ENCODE data around the gene DUS2. TPM values are rescaled to one million over a fixed set of nuclear protein-coding genes. Genes with fewer than 3 reads are reported as not detected.
A peak's percentile ranks its signal among the peaks of the same experiment; 100 is the strongest.

The DUS2 gene
- total and polyA plus RNA-seq, 2 of the 8 experiments (the other 6 are each of a cell fraction or from before 2014, with no cell fraction given): 17.2 to 27.0 TPM

DNA sequence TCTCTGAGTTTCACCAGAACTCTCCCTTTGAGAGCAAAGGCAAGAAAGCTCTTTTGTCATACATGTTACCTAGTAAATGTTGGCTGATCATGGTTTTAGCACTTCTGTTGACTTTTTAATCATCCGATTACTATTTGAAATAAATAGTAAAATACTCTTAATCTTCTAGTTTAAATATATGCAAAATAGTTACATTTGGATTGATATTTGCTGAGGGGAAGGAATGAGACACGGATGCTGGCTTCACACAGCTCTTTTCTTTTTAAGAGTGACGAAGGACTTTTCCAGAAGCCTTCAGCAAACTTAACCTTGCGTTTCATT lies 71.5 kb downstream of the DUS2 start:
- H3K9ac ChIP-seq (replicated peaks in 1 of 4; ENCODE audit: extremely low read depth in 1 of 4, low read depth in 3 of 4, low read length in 3 of 4): no peak overlapping the region; a peak in 1 of 7 replicates
- H3K14ac ChIP-seq (ENCODE audit: insufficient read length): no peak overlapping the region
- no peaks in the 10 kb centered on the region for H3K36me3 ChIP-seq (ENCODE audit: control insufficient read depth in 2 of 4, insufficient read depth in 4 of 4, low read length in 3 of 4)
- peaks cover 0 to 96% of the 10 kb centered on the region in 2 experiments; a peak in 3 of 4 replicates for H3K79me2 ChIP-seq (ENCODE audit: control insufficient read depth in 1 of 2, insufficient read depth in 2 of 2, low read length in 2 of 2)
- no peak overlapping the region for H2BK20ac ChIP-seq (ENCODE audit: low read length)
- H3K79me1 ChIP-seq (ENCODE audit: low read depth, low read length): peaks cover under 1% of the 10 kb centered on the region; the same call in 1 of the 2 replicates
- peak overlapping the region in 1 of 2 experiments; percentile 61; a peak in 2 of 4 replicates for H3K4me2 ChIP-seq (ENCODE audit: insufficient read depth in 1 of 2, low read depth in 2 of 2, low read length in 2 of 2)
- no peak overlapping the region for H4K5ac ChIP-seq (ENCODE audit: insufficient read length, low read depth, low read length)
- H2BK5ac ChIP-seq (ENCODE audit: low read depth, low read length): no peak overlapping the region
- peaks cover 2 to 12% (median 3%) of the 10 kb centered on the region in 4 experiments; a peak in 5 of 7 replicates for H3K4me1 ChIP-seq (replicated peaks in 1 of 4; ENCODE audit: control insufficient read depth in 3 of 4, insufficient read depth in 4 of 4, low read length in 3 of 4)
- no peak overlapping the region for H3K18ac ChIP-seq (ENCODE audit: extremely low read depth, low read length)
- CTCF ChIA-PET (ENCODE audit: partially characterized antibody): interaction anchor here (0.8 to 5.7 kb wide), 28 partner anchors 11 to 250 kb away, joined by 3 to 68 read pairs (median 6); partner anchors contain the start of genes ESRP2, NFATC3 and SLC7A6
- no peak overlapping the region for H2AFZ ChIP-seq (ENCODE audit: low read length)
- no peaks in the 10 kb centered on the region for H3K9me3 ChIP-seq (ENCODE audit: insufficient read depth in 2 of 2, low read depth in 1 of 2, low read length in 1 of 2)
- no peak overlapping the region for H2AK5ac ChIP-seq (ENCODE audit: low read depth, low read length)
- H3K23me2 ChIP-seq (ENCODE audit: low read depth, low read length): no peaks in the 10 kb centered on the region
- 80% methylated on average over 4 of the region's 4 CpGs; no CpG with 5 or more reads in 1 of the 2 experiments for WGBS, 2 experiments (ENCODE audit: extremely low coverage in 1 of 2, insufficient coverage in 1 of 2, insufficient read length in 1 of 2, insufficient replicate concordance in 2 of 2, low coverage in 1 of 2, low lambda C conversion rate in 2 of 2, missing lambda C conversion rate in 1 of 2)
- no peak overlapping the region for H2BK15ac ChIP-seq (ENCODE audit: low read length)
- H4K91ac ChIP-seq (replicated peaks; ENCODE audit: insufficient read length, low read length): no peak overlapping the region
- no peak overlapping the region for H3K56ac ChIP-seq (replicated peaks; ENCODE audit: insufficient read length, low read depth, low read length)
- FAIRE-seq (no peak), DNase-seq (ENCODE audit: low read depth in 1 of 2, low spot score in 2 of 2) (no peak)
- no peak overlapping the region for H3K4ac ChIP-seq (replicated peaks; ENCODE audit: insufficient read length, low read depth, low read length)
- no peaks in the 10 kb centered on the region for H3K27me3 ChIP-seq (replicated peaks in 1 of 4; ENCODE audit: control insufficient read depth in 3 of 4, extremely low read depth in 1 of 4, insufficient read depth in 3 of 4, low read length in 3 of 4)
- no peak overlapping the region for H3K4me3 ChIP-seq (ENCODE audit: extremely low read depth in 1 of 4, insufficient read depth in 2 of 4, low read depth in 3 of 4, low read length in 4 of 4)
- no peak overlapping the region for H2BK12ac ChIP-seq (ENCODE audit: low read depth, low read length)
- peaks cover 4 to 7% of the 10 kb centered on the region in 2 experiments for H4K20me1 ChIP-seq (replicated peaks in 1 of 2; ENCODE audit: control insufficient read depth in 1 of 2, insufficient read depth in 2 of 2, low read length in 2 of 2)
- POLR2A ChIA-PET (ENCODE audit: partially characterized antibody): interaction anchor here (0.6 to 2.5 kb wide), 4 partner anchors 9 to 257 kb away, joined by 3 to 11 read pairs (median 4); partner anchors contain the start of gene NFATC3
- H3K23ac ChIP-seq (ENCODE audit: insufficient read length): no peak overlapping the region
- H3K27ac ChIP-seq (ENCODE audit: low read depth, low read length): no peak overlapping the region
- H2BK120ac ChIP-seq (replicated peaks; ENCODE audit: low read depth, low read length): no peak overlapping the region
- no peak overlapping the region for H4K8ac ChIP-seq (ENCODE audit: extremely low read depth, insufficient read depth, low read length)
- no peak for TF ChIP-seq TAF1 (IDR thresholded peaks at IDR 0.05; ENCODE audit: low read depth, low read length)
- TF ChIP-seq MAFK (IDR thresholded peaks at IDR 0.05; ENCODE audit: low read depth, low read length): no peak
- TF ChIP-seq NANOG (IDR thresholded peaks at IDR 0.05; ENCODE audit: insufficient read depth, low read depth, low read length, poor library complexity, severe bottlenecking): no peak
- no peak for TF ChIP-seq RBBP5 (IDR thresholded peaks at IDR 0.05; ENCODE audit: borderline replicate concordance, low read depth, low read length)
- no peak for TF ChIP-seq KDM1A (IDR thresholded peaks at IDR 0.05; ENCODE audit: borderline replicate concordance, low read length)
- TF ChIP-seq, protein P1, sequence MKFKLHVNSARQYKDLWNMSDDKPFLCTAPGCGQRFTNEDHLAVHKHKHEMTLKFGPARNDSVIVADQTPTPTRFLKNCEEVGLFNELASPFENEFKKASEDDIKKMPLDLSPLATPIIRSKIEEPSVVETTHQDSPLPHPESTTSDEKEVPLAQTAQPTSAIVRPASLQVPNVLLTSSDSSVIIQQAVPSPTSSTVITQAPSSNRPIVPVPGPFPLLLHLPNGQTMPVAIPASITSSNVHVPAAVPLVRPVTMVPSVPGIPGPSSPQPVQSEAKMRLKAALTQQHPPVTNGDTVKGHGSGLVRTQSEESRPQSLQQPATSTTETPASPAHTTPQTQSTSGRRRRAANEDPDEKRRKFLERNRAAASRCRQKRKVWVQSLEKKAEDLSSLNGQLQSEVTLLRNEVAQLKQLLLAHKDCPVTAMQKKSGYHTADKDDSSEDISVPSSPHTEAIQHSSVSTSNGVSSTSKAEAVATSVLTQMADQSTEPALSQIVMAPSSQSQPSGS (IDR thresholded peaks at IDR 0.05; ENCODE audit: low read length): no peak
- TF ChIP-seq BACH1 (IDR thresholded peaks at IDR 0.05; ENCODE audit: low read length): no peak
- no peak for TF ChIP-seq POLR2AphosphoS5 (IDR thresholded peaks at IDR 0.05; ENCODE audit: low read depth, low read length)
- no peak for TF ChIP-seq JUND (IDR thresholded peaks at IDR 0.05; ENCODE audit: low read length)
- TF ChIP-seq SUZ12 (IDR thresholded peaks at IDR 0.05; ENCODE audit: low read length): no peak
- TF ChIP-seq SP4 (IDR thresholded peaks at IDR 0.05; ENCODE audit: low read length): no peak
- TF ChIP-seq EZH2 (IDR thresholded peaks at IDR 0.05; ENCODE audit: low read depth, low read length, severe bottlenecking): no peak
- TF ChIP-seq SIX5 (IDR thresholded peaks at IDR 0.05; ENCODE audit: low read depth, low read length): no peak

All from H1 (cell line).